Suprapubic skin (tissue), 4 donors: ENCODE results near the gene SLC51B. TPM values are rescaled to one million over a fixed set of nuclear protein-coding genes. Genes with fewer than 3 reads are reported as not detected.
A peak's percentile ranks its signal among the peaks of the same experiment; 100 is the strongest.

Experiments used
- DNase-seq, 2 donors: peaks; one replicate each; pipeline ENCODE4 v3.0.0-alpha.2; 2019; ENCODE audit warnings: low spot score in 2 of 2
- H3K27ac ChIP-seq: fragments of 200-600 bp; sonication (generic); one replicate; pipeline ENCODE4 v1.5.1; 2019
- H3K27me3 ChIP-seq: fragments of 200-600 bp; sonication (generic); one replicate; pipeline ENCODE4 v1.5.1; 2019
- H3K36me3 ChIP-seq: fragments of 200-600 bp; sonication (generic); one replicate; pipeline ENCODE4 v1.5.1; 2019
- H3K4me1 ChIP-seq: fragments of 200-600 bp; sonication (generic); one replicate; pipeline ENCODE4 v1.5.1; 2019
- H3K4me3 ChIP-seq: fragments of 200-600 bp; sonication (generic); one replicate; pipeline ENCODE4 v1.5.1; 2019; ENCODE audit warnings: mild to moderate bottlenecking
- H3K9me3 ChIP-seq: fragments of 200-600 bp; sonication (generic); one replicate; pipeline ENCODE4 v1.5.1; 2019
- CTCF ChIP-seq, 2 donors: fragments of 200-600 bp in 1 of 2; fragments of 450-650 bp in 1 of 2; sonication (generic) in 1 of 2; IDR thresholded peaks; one replicate each; pipeline ENCODE4 v1.5.1; 2016 to 2019; ENCODE audit warnings: antibody characterized with exemption in 2 of 2, mild to moderate bottlenecking in 1 of 2, moderate library complexity in 1 of 2
- EP300 ChIP-seq: sonication (generic); formaldehyde crosslinking; IDR thresholded peaks from one replicate; pipeline ENCODE4 v1.6.1; 2017; ENCODE audit warnings: antibody characterized with exemption
- POLR2A ChIP-seq, 2 donors: fragments of 450-650 bp; IDR thresholded peaks; one replicate each; pipeline ENCODE4 v1.6.1; 2017; ENCODE audit warnings: antibody characterized with exemption in 2 of 2, mild to moderate bottlenecking in 2 of 2, moderate library complexity in 2 of 2
- POLR2AphosphoS5 ChIP-seq, 3 donors: sonication (generic); formaldehyde crosslinking; IDR thresholded peaks; one replicate each; pipeline ENCODE4 v1.6.1; 2017; ENCODE audit warnings: antibody characterized with exemption in 3 of 3
- WGBS: methylation state at CpG from one replicate; pipeline ENCODE4 v1.1.5; 2018; 5-methylcytosine and 5-hydroxymethylcytosine counted together
- total RNA-seq, 4 donors: library from RNA; depleted of rRNA; stranded (reverse); fragments of >200 nt; gene quantifications; one replicate each; pipeline ENCODE4 v1.1.0, GENCODE V29; 2016

The SLC51B gene
- total RNA-seq, 4 donors from 2014 or later: 0.60 TPM; not detected in 3

DNA sequence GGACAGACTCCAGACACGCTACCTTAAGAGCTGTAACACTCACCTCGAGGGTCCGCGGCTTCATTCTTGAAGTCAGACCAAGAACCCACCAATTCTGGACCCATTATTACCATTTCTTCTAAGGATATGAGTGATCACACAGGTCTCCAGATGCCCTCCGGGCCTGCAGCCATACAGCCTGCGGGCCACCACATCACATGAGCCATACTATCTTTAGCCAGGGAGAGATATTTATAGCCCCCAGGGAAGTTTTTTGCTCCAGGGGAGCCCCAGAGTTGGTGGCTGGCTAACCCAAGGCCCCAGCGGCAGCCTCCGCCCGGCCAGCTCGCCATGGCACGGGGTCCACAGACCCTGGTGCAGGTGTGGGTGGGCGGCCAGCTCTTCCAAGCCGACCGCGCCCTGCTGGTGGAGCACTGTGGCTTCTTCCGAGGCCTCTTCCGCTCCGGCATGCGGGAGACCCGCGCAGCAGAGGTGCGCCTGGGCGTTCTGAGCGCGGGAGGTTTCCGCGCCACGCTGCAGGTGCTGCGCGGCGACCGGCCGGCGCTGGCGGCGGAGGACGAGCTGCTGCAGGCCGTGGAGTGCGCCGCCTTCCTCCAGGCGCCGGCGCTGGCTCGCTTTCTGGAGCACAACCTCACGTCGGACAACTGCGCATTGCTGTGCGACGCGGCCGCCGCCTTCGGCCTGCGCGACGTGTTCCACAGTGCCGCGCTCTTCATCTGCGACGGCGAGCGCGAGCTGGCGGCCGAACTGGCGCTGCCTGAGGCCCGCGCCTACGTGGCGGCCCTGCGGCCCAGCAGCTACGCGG is 31.5 kb downstream of the SLC51B start, which contains the start of gene KBTBD13:
Gene KBTBD13 (plus strand): TSS at position 261 of the 805 bp plus-strand sequence. CDS start 70 bp downstream, at position 331.
- no peak within 1 kb of the TSS for H3K4me3 ChIP-seq
- WGBS: 86% methylated on average over 6 of the region's 73 CpGs
- H3K36me3 ChIP-seq: no peaks in the 10 kb centered on the region
- TF ChIP-seq EP300 (no peak), POLR2AphosphoS5 (IDR thresholded peaks at IDR 0.05) (no peak), CTCF (IDR thresholded peaks at IDR 0.05) (no peak), POLR2A (IDR thresholded peaks at IDR 0.05) (no peak)
- peaks cover 16% of the 10 kb centered on the region for H3K27me3 ChIP-seq
- DNase-seq: no peak
- H3K4me1 ChIP-seq: peaks cover 9% of the 10 kb centered on the region
- no peak within 1 kb of the TSS for H3K27ac ChIP-seq
- H3K9me3 ChIP-seq: no peaks in the 10 kb centered on the region

- H3K4me1 ChIP-seq: peaks cover 12% of the 10 kb centered on the region
- no peak overlapping the region for H3K4me3 ChIP-seq
- H3K27me3 ChIP-seq: peaks cover 16% of the 10 kb centered on the region
- no peak for DNase-seq
- TF ChIP-seq POLR2A (IDR thresholded peaks at IDR 0.05) (no peak), POLR2AphosphoS5 (IDR thresholded peaks at IDR 0.05) (no peak), CTCF (IDR thresholded peaks at IDR 0.05) (no peak), EP300 (no peak)
- H3K27ac ChIP-seq: no peak overlapping the region
- no peaks in the 10 kb centered on the region for H3K9me3 ChIP-seq
- WGBS: 45% methylated on average over 39 of the region's 85 CpGs
- no peaks in the 10 kb centered on the region for H3K36me3 ChIP-seq
These were observed 32.2 kb downstream of the SLC51B start for GRCh38 chr15:65077291-65077980.

DNA sequence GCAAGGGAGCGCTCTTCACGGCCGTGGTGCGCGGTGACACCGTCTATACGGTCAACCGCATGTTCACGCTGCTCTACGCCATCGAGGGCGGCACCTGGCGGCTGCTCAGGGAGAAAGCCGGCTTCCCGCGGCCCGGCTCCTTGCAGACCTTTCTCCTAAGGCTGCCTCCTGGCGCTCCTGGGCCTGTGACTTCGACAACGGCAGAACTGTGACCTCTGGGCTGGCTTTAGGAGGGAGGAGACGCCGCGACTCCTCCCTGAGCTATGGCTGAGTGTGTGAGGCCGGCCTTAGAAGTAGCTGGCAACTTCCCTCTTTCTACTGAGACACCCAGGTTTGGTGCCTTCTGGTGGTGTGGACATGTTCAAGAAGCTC is 32.8 kb downstream of the SLC51B start:
- 13% methylated on average over 11 of the region's 24 CpGs for WGBS
- no peaks in the 10 kb centered on the region for H3K36me3 ChIP-seq
- DNase-seq: no peak
- no peaks in the 10 kb centered on the region for H3K9me3 ChIP-seq
- TF ChIP-seq EP300 (no peak), POLR2AphosphoS5 (IDR thresholded peaks at IDR 0.05) (no peak), CTCF (IDR thresholded peaks at IDR 0.05) (peak in 1 of 2 donors; percentile 56), POLR2A (IDR thresholded peaks at IDR 0.05) (no peak)
- no peak overlapping the region for H3K27ac ChIP-seq
- no peak overlapping the region for H3K4me3 ChIP-seq
- H3K27me3 ChIP-seq: peaks cover 16% of the 10 kb centered on the region
- H3K4me1 ChIP-seq: peaks cover 17% of the 10 kb centered on the region

- no peak overlapping the region for H3K4me3 ChIP-seq
- H3K9me3 ChIP-seq: no peaks in the 10 kb centered on the region
- H3K27me3 ChIP-seq: peaks cover 21% of the 10 kb centered on the region
- 49% methylated on average over 5 of the region's 5 CpGs for WGBS
- no peak for DNase-seq
- H3K27ac ChIP-seq: no peak overlapping the region
- no peaks in the 10 kb centered on the region for H3K36me3 ChIP-seq
- peaks cover 22% of the 10 kb centered on the region for H3K4me1 ChIP-seq
- TF ChIP-seq POLR2A (IDR thresholded peaks at IDR 0.05) (no peak), POLR2AphosphoS5 (IDR thresholded peaks at IDR 0.05) (no peak), CTCF (IDR thresholded peaks at IDR 0.05) (no peak), EP300 (no peak)
These were observed 34.4 kb downstream of the SLC51B start for GRCh38 chr15:65079580-65079979.

DNA sequence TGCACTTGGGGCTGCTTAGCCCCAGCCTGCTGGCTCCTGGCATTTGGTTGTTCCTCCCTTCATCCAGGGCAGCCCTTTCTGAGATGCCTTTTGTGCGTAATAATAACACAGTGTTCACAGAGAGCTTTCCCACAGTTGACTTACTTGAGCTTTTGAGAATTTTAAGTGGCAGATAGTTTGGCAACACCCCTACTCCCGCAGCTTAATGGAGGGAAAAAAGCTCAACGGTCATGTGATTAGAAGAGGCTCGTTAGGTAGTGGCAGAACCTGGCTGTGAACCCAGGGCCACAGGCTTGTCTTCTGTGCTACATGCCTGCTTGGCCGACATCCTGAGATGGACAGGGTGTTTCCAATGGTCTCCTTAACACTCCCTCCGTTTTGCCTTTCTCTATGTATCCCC is 36.1 kb downstream of the SLC51B start:
- TF ChIP-seq EP300 (no peak), POLR2A (IDR thresholded peaks at IDR 0.05) (no peak), POLR2AphosphoS5 (IDR thresholded peaks at IDR 0.05) (no peak), CTCF (IDR thresholded peaks at IDR 0.05) (no peak)
- Histone ChIP-seq H3K4me3 (no peak overlapping the region), H3K4me1 (peaks cover 29% of the 10 kb centered on the region), H3K36me3 (no peaks in the 10 kb centered on the region), H3K27ac (no peak overlapping the region), H3K27me3 (peaks cover 21% of the 10 kb centered on the region), H3K9me3 (no peaks in the 10 kb centered on the region)
- DNase-seq: no peak
- WGBS: 65% methylated on average over 6 of the region's 6 CpGs
